Stomach (tissue), 9 donors: Measurements from ENCODE around the gene YIF1B. TPM values are rescaled to one million over a fixed set of nuclear protein-coding genes. Genes with fewer than 3 reads are reported as not detected.

Source experiments
- DNase-seq, 2 donors: peaks; one replicate each; pipeline versions ENCODE4 v3.0.0 to v3.0.0-alpha.2; 2013 to 2019
- H3K27ac ChIP-seq, 5 donors: fragments of 200-600 bp in 4 of 5; sonication (generic) in 4 of 5; one replicate each; pipeline ENCODE4 v1.5.1; 2013 to 2019; ENCODE audit warnings: mild to moderate bottlenecking in 1 of 5, moderate library complexity in 1 of 5
- H3K27me3 ChIP-seq, 3 donors: fragments of 200-600 bp; sonication (generic); one replicate each; pipeline ENCODE4 v1.5.1; 2017 to 2019; ENCODE audit warnings: mixed run types in 1 of 3
- H3K36me3 ChIP-seq, 4 donors: fragments of 200-600 bp; sonication (generic); 1 replicate in 3 of 4; 2 replicates in 1 of 4; pipeline ENCODE4 v1.5.1; 2016 to 2019
- H3K4me1 ChIP-seq, 4 donors: fragments of 200-600 bp; sonication (generic); one replicate each; pipeline ENCODE4 v1.5.1; 2016 to 2019
- H3K4me3 ChIP-seq, 4 donors: fragments of 200-600 bp; sonication (generic) in 3 of 4; one replicate each; pipeline ENCODE4 v1.5.1; 2016 to 2019; ENCODE audit warnings: mild to moderate bottlenecking in 1 of 4
- H3K9me3 ChIP-seq, 4 donors: fragments of 200-600 bp; sonication (generic); one replicate each; pipeline ENCODE4 v1.5.1; 2016 to 2019
- EP300 ChIP-seq: sonication (generic); formaldehyde crosslinking; IDR thresholded peaks from one replicate; pipeline ENCODE4 v1.6.1; 2017; ENCODE audit warnings: antibody characterized with exemption
- POLR2A ChIP-seq, 4 donors: fragments of 450-650 bp; IDR thresholded peaks; one replicate each; pipeline ENCODE4 v1.6.1; 2016; ENCODE audit warnings: antibody characterized with exemption in 4 of 4, control low read depth in 2 of 4, mild to moderate bottlenecking in 1 of 4, moderate library complexity in 1 of 4
- POLR2AphosphoS5 ChIP-seq, 3 donors: sonication (generic); formaldehyde crosslinking; IDR thresholded peaks; one replicate each; pipeline ENCODE4 v1.6.1; 2016; ENCODE audit warnings: antibody characterized with exemption in 3 of 3
- WGBS, 5 donors: extraction: QIAGEN DNeasy Blood & Tissue Kit in 3 of 5; methylation state at CpG; one replicate each; pipeline versions ENCODE4 v1.1.5 to v1.1.7; 2013 to 2018; 5-methylcytosine and 5-hydroxymethylcytosine counted together
- intact Hi-C: fragments of 100-400 bp; cut with DNase I; formaldehyde crosslinking; loops from one replicate; pipeline ENCODE4 v1.15.1; 2023; ENCODE audit warnings: low total_unique reads
- polyA plus RNA-seq, 3 donors: library from polyadenylated mRNA; stranded (reverse); fragments of 200-250 nt; gene quantifications; one replicate each; pipeline ENCODE4 v1.2.3, GENCODE V29; 2013
- total RNA-seq, 5 donors: library from RNA; depleted of rRNA; stranded (reverse); fragments of >200 nt; gene quantifications; one replicate each; pipeline versions ENCODE4 v1.1.0 to v1.2.3, GENCODE V29; 2014 to 2016
- TF ChIP-seq, protein P1 (sequence below), 7 experiments: fragments of 450-650 bp in 4 of 7; fragments of 200-600 bp in 3 of 7; sonication (generic) in 3 of 7; IDR thresholded peaks; one replicate each; pipeline ENCODE4 v1.5.1; 2016 to 2019; ENCODE audit warnings: antibody characterized with exemption in 7 of 7, control low read depth in 2 of 7, mild to moderate bottlenecking in 1 of 7
- donor health status: healthy with polysubstance abuse.
- donor health status: Bipolar disorder and iron deficiency.
- donor health status: healthy.

Gene YIF1B
- total and polyA plus RNA-seq, 8 donors: 4.7 to 30.4 (median 15.7) TPM

DNA sequence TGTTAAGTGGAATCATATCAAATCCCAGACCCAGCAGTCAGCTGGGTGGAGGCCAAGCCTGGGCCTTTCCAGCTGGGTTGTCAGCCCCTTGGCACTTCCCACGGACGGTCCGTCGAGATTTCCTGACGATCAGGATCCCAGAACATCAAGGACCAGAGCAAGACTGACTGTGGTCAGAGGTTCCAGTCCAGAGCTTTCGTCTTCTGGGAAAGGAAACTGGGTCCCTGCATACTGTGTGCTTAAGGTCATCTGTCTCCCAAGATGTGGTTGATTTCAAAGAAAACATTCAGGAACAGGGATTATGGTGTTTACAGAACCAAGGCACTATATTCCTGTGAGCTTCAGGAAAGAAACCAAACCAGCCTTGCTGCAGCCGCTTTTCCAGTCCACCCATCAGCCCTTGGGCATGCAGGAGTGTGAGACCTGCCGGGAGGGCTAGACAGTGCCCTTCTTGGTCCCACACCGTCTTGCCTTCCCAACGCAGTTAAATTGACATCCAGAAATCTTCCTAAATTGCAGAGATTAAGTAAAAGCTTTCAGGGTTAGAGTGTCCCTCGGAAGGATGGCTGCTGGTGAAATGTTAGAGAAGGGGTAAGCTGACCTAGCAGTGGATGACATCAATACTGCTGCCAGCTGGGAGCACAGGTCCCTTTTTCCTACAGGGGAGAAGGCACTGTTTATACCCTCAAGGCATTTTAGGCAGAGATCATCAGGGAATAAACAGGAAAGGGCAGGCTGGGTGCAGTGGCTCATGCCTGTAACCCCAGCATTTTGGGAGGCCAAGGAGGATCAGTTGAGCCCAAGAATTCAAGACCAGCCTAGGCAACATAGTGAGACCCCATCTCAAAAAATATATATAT is 16.7 kb downstream of the YIF1B start:
- 33 to 49% (median 39%) methylated on average over 11 of the region's 11 CpGs for WGBS, 5 donors
- intact Hi-C loops: no loop called here
- Histone ChIP-seq H3K27ac (peak overlapping the region; percentile 1 to 63 (median 51)), H3K4me3 (no peak overlapping the region), H3K4me1 (peaks cover 4 to 34% (median 16%) of the 10 kb centered on the region in 4 donors), H3K9me3 (no peaks in the 10 kb centered on the region), H3K27me3 (no peaks in the 10 kb centered on the region), H3K36me3 (peaks cover 0 to 4% (median 1%) of the 10 kb centered on the region in 4 donors)
- no peak for DNase-seq
- TF ChIP-seq EP300: no peak
- TF ChIP-seq, protein P1, sequence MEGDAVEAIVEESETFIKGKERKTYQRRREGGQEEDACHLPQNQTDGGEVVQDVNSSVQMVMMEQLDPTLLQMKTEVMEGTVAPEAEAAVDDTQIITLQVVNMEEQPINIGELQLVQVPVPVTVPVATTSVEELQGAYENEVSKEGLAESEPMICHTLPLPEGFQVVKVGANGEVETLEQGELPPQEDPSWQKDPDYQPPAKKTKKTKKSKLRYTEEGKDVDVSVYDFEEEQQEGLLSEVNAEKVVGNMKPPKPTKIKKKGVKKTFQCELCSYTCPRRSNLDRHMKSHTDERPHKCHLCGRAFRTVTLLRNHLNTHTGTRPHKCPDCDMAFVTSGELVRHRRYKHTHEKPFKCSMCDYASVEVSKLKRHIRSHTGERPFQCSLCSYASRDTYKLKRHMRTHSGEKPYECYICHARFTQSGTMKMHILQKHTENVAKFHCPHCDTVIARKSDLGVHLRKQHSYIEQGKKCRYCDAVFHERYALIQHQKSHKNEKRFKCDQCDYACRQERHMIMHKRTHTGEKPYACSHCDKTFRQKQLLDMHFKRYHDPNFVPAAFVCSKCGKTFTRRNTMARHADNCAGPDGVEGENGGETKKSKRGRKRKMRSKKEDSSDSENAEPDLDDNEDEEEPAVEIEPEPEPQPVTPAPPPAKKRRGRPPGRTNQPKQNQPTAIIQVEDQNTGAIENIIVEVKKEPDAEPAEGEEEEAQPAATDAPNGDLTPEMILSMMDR (IDR thresholded peaks at IDR 0.05): no peak
- TF ChIP-seq POLR2AphosphoS5 (IDR thresholded peaks at IDR 0.05): peak in 1 of 3 donors; percentile 28
- TF ChIP-seq POLR2A (IDR thresholded peaks at IDR 0.05): no peak

DNA sequence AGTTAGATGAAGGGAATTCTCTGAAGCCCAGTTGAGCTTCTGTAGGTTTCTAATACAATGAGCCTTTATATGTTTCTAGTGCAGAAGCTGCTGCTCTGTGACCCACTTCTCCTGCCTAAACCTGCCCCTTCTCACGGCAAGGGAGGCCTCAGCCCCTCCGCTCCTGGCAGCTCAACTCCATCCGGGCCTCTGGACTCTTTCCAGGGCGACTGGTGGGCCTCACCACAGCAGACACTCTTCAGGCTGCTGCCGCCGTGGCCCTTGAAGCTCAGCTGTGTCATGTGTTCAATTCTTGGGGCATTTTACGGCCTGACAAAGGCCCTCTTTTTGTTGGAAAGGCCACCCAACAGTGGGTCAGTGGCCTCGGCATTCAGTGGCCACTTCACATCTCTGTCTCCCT is 21.7 kb downstream of the YIF1B start:
- Histone ChIP-seq H3K9me3 (no peaks in the 10 kb centered on the region), H3K27me3 (no peaks in the 10 kb centered on the region), H3K4me3 (no peak overlapping the region), H3K4me1 (peaks cover 23 to 37% (median 31%) of the 10 kb centered on the region in 4 donors), H3K36me3 (peaks cover 6 to 46% (median 26%) of the 10 kb centered on the region in 4 donors), H3K27ac (no peak overlapping the region)
- DNase-seq: no peak
- TF ChIP-seq, protein P1 (IDR thresholded peaks at IDR 0.05): no peak
- no peak for TF ChIP-seq POLR2AphosphoS5 (IDR thresholded peaks at IDR 0.05)
- TF ChIP-seq EP300: no peak
- no peak for TF ChIP-seq POLR2A (IDR thresholded peaks at IDR 0.05)
- intact Hi-C loops: no loop called here
- WGBS, 5 donors: 80 to 85% (median 81%) methylated on average over 8 of the region's 8 CpGs

DNA sequence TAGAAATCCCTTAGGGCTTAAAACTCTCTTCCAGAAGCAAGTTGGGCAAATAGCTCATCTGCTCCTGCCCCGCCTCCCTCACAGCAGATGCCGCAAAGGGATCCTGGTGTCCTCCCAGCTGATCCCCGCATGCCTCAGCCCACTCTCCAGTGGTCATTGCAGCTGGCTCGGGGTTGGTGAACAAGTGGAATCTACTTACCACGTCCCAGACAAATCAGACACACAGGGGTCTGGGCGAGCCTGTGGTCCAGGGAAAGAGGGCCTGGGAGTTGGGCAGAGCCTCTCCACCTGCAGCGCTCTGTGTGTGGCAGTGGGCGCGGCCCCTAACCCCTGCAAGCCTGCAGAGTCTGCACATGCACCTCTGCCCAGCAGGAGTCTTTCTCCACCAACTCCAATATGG is 22.5 kb downstream of the YIF1B start:
- no peak overlapping the region for H3K4me3 ChIP-seq
- no peak overlapping the region for H3K27ac ChIP-seq
- DNase-seq: no peak
- no peaks in the 10 kb centered on the region for H3K9me3 ChIP-seq
- TF ChIP-seq EP300 (no peak), POLR2A (IDR thresholded peaks at IDR 0.05) (no peak), POLR2AphosphoS5 (IDR thresholded peaks at IDR 0.05) (no peak)
- TF ChIP-seq, protein P1 (IDR thresholded peaks at IDR 0.05): no peak
- no peaks in the 10 kb centered on the region for H3K27me3 ChIP-seq
- peaks cover 9 to 55% (median 32%) of the 10 kb centered on the region in 4 donors for H3K36me3 ChIP-seq
- peaks cover 16 to 37% (median 29%) of the 10 kb centered on the region in 4 donors for H3K4me1 ChIP-seq
- 90 to 95% (median 91%) methylated on average over 7 to 9 of the region's 9 CpGs for WGBS, 5 donors
- intact Hi-C loops: no loop called here

DNA sequence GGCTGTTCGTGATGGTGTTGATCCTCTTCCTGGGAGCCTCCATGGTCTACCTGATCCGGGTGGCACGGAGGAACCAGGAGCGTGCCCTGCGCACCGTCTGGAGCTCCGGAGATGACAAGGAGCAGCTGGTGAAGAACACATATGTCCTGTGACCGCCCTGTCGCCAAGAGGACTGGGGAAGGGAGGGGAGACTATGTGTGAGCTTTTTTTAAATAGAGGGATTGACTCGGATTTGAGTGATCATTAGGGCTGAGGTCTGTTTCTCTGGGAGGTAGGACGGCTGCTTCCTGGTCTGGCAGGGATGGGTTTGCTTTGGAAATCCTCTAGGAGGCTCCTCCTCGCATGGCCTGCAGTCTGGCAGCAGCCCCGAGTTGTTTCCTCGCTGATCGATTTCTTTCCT is 23.9 kb downstream of the YIF1B start:
- DNase-seq: no peak
- Histone ChIP-seq H3K27ac (peak overlapping the region in 4 of 5 donors; percentile 1 to 84 (median 68)), H3K9me3 (no peaks in the 10 kb centered on the region), H3K4me3 (no peak overlapping the region), H3K4me1 (peaks cover 15 to 36% (median 29%) of the 10 kb centered on the region in 4 donors), H3K27me3 (no peaks in the 10 kb centered on the region), H3K36me3 (peaks cover 16 to 69% (median 39%) of the 10 kb centered on the region in 4 donors)
- intact Hi-C loops: no loop called here
- 61 to 74% (median 65%) methylated on average over 14 to 15 of the region's 15 CpGs for WGBS, 5 donors
- TF ChIP-seq POLR2A (IDR thresholded peaks at IDR 0.05): no peak
- no peak for TF ChIP-seq EP300
- no peak for TF ChIP-seq POLR2AphosphoS5 (IDR thresholded peaks at IDR 0.05)
- TF ChIP-seq, protein P1 (IDR thresholded peaks at IDR 0.05): no peak
